Lung (tissue), 4 donors: ENCODE data around the gene MOBP. TPM values are rescaled to one million over a fixed set of nuclear protein-coding genes. Genes with fewer than 3 reads are reported as not detected.

Experiments used
- polyA plus RNA-seq, 2 donors: library from polyadenylated mRNA; stranded (reverse); fragments of 200-250 nt; gene quantifications; one replicate each; pipeline ENCODE4 v1.2.1, GENCODE V29; 2013
- total RNA-seq, 2 donors: library from RNA; depleted of rRNA in 1 of 2; stranded (reverse); fragments of >200 nt in 1 of 2; gene quantifications; one replicate each; pipeline ENCODE4 v1.2.1, GENCODE V29; 2014 to 2021
- donor health status: Bipolar disorder and iron deficiency.
- donor health status: healthy.
- donor health status: DM: yes; HTN: yes; CAD: no.

The MOBP gene
- total and polyA plus RNA-seq, 4 donors: 0.10 to 0.18 (median 0.16) TPM

Other genes starting within 250 kb of the MOBP start
- 1 to 10 TPM; 4.7 to 5.0 TPM for gene CX3CR1, start 187.6 kb upstream of the MOBP start, total RNA-seq
- 1 to 10 TPM in 1 of 2 donors, under 1 TPM in 1; 0.20 to 2.6 TPM for gene CX3CR1, start 187.6 kb upstream of the MOBP start, polyA plus RNA-seq
- not detected for gene CCR8, start 138.0 kb upstream of the MOBP start, total RNA-seq
- gene CCR8, start 138.0 kb upstream of the MOBP start, polyA plus RNA-seq: under 1 TPM in 1 of 2 donors, not detected in 1; 0.06 TPM
- gene SLC25A38, start 84.3 kb upstream of the MOBP start, total RNA-seq: 10 to 100 TPM; 26.7 to 31.0 TPM
- gene SLC25A38, start 84.3 kb upstream of the MOBP start, polyA plus RNA-seq: 10 to 100 TPM; 24.8 to 28.1 TPM
- gene RPSA, start 61.0 kb upstream of the MOBP start, total RNA-seq: 1,000 to 10,000 TPM in 1 of 2 donors, 100 to 1,000 TPM in 1; 657 to 1,053 TPM
- gene RPSA, start 61.0 kb upstream of the MOBP start, polyA plus RNA-seq: 1,000 to 10,000 TPM; 1,464 to 1,968 TPM